HepG2 (cell line): ENCODE measurements around the gene PPP1R13B. TPM values are rescaled to one million over a fixed set of nuclear protein-coding genes. Genes with fewer than 3 reads are reported as not detected.
A peak's percentile ranks its signal among the peaks of the same experiment; 100 is the strongest.

Experiments used
- ATAC-seq: fragments of 200-7000 bp; cut with Tn5 transposase; 3 replicates; pipeline ENCODE4 v1.9.1; 2020; ENCODE audit warnings: mild to moderate bottlenecking, moderate library complexity
- BruUV-seq: library from RNA; stranded (reverse); fragments of 400-500 nt; replicated peaks from 2 replicates; lab custom pipeline; 2021; lab: Mats Ljungman, UMichigan
- CTCF ChIA-PET: fragments of 300-600 bp; formaldehyde crosslinking; extraction: SDS; loops from one replicate; lab custom pipeline; 2021; ENCODE audit warnings: low total read pairs, inconsistent platforms, low intra/inter-chr PET ratio; lab: Yijun Ruan, JAX
- POLR2A ChIA-PET: fragments of 350-600 bp; sonication (Branson Sonifier 250); formaldehyde crosslinking; loops from one replicate; lab custom pipeline; 2020; ENCODE audit warnings: antibody characterized with exemption, inconsistent platforms; lab: Yijun Ruan, JAX
- DNase-seq: peaks from one replicate; pipeline ENCODE4 v3.0.0-alpha.2; 2015; ENCODE audit warnings: low spot score
- FAIRE-seq: peaks from 3 replicates; lab custom pipeline; 2011; peaks lifted over from hg19 to GRCh38; lab: Jason Lieb, UNC
- H2AFZ ChIP-seq: one replicate; pipeline ENCODE4 v1.6.1; 2011; ENCODE audit warnings: low read length, inconsistent platforms
- H3K27ac ChIP-seq: fragments of 300-600 bp; 3 replicates; pipeline ENCODE4 v1.8.0; 2011; ENCODE audit warnings: mixed run types, mild to moderate bottlenecking, mixed read lengths, low read length, inconsistent platforms; ENCODE audit not compliant: insufficient read depth; ENCODE audit errors: extremely low read length
- H3K27me3 ChIP-seq, 2 experiments: fragments of 200-600 bp in 1 of 2; 2 replicates in 1 of 2; 3 replicates in 1 of 2; pipeline versions ENCODE4 v1.6.0 to v1.8.0; 2011; ENCODE audit warnings: low read length in 2 of 2, mild to moderate bottlenecking in 2 of 2, moderate library complexity in 2 of 2, inconsistent platforms in 1 of 2; ENCODE audit not compliant: insufficient read depth in 2 of 2, control insufficient read depth in 1 of 2
- H3K36me3 ChIP-seq, 2 experiments: fragments of 200-600 bp in 1 of 2; replicated peaks in 1 of 2; 2 replicates in 1 of 2; 3 replicates in 1 of 2; pipeline versions ENCODE4 v1.5.1 to v1.8.0; 2011; ENCODE audit warnings: low read length in 2 of 2, inconsistent platforms in 1 of 2; ENCODE audit not compliant: insufficient read depth in 2 of 2, control insufficient read depth in 1 of 2
- H3K4me1 ChIP-seq: 2 replicates; pipeline ENCODE4 v1.5.1; 2012; ENCODE audit warnings: low read length, inconsistent platforms; ENCODE audit not compliant: insufficient read depth
- H3K4me2 ChIP-seq: 2 replicates; pipeline ENCODE4 v1.6.0; 2011; ENCODE audit warnings: low read depth, low read length, inconsistent platforms
- H3K4me3 ChIP-seq, 3 experiments: fragments of 200-600 bp in 1 of 3; sonication (generic), shearing (Covaris generic) in 1 of 3; replicated peaks in 1 of 3; 2 replicates each; pipeline ENCODE4 v1.5.1; 2011 to 2016; ENCODE audit warnings: low read length in 3 of 3, inconsistent platforms in 2 of 3, low read depth in 2 of 3, mild to moderate bottlenecking in 2 of 3, control low read depth in 1 of 3, mixed read lengths in 1 of 3; ENCODE audit not compliant: insufficient read depth in 1 of 3
- H3K79me2 ChIP-seq: one replicate; pipeline ENCODE4 v1.6.1; 2011; ENCODE audit warnings: low read length, inconsistent platforms; ENCODE audit not compliant: insufficient read depth
- H3K9ac ChIP-seq: 2 replicates; pipeline ENCODE4 v1.6.0; 2011; ENCODE audit warnings: mild to moderate bottlenecking, low read depth, low read length, inconsistent platforms; ENCODE audit not compliant: insufficient read depth
- H3K9me3 ChIP-seq: 2 replicates; pipeline ENCODE4 v1.5.1; 2012; ENCODE audit warnings: mild to moderate bottlenecking, low read length
- H4K20me1 ChIP-seq: 2 replicates; pipeline ENCODE4 v1.6.0; 2011; ENCODE audit warnings: inconsistent platforms, mild to moderate bottlenecking, low read length, moderate library complexity; ENCODE audit not compliant: insufficient read depth
- ARHGAP35 ChIP-seq: sonication (generic); formaldehyde crosslinking; IDR thresholded peaks from 2 replicates; pipeline ENCODE4 v1.9.0; 2022; ENCODE audit warnings: mild to moderate bottlenecking, inconsistent platforms, moderate library complexity, missing genetic modification reagents, borderline replicate concordance
- EED ChIP-seq: sonication (generic); formaldehyde crosslinking; IDR thresholded peaks from 2 replicates; pipeline ENCODE4 v1.5.0; 2020; ENCODE audit warnings: mild to moderate bottlenecking, missing genetic modification reagents
- HDAC1 ChIP-seq: sonication (generic); formaldehyde crosslinking; IDR thresholded peaks from 2 replicates; pipeline ENCODE4 v1.5.1; 2020; ENCODE audit warnings: mild to moderate bottlenecking, missing genetic modification reagents
- HNRNPL ChIP-seq: fragments of 200-400 bp; formaldehyde crosslinking; IDR thresholded peaks from 2 replicates; pipeline ENCODE4 v1.6.1; 2017; ENCODE audit warnings: mild to moderate bottlenecking, low read depth, low read length
- NR2F6 ChIP-seq, 2 experiments: IDR thresholded peaks; 2 replicates each; pipeline ENCODE4 v1.6.1; 2016; ENCODE audit warnings: antibody characterized with exemption in 1 of 2, mild to moderate bottlenecking in 1 of 2
- NRL ChIP-seq: sonication (generic); formaldehyde crosslinking; IDR thresholded peaks from 2 replicates; pipeline ENCODE4 v1.5.0; 2020; ENCODE audit warnings: missing genetic modification reagents, mild to moderate bottlenecking, moderate library complexity, borderline replicate concordance
- PHB2 ChIP-seq: fragments of 450-650 bp; IDR thresholded peaks from 2 replicates; pipeline ENCODE4 v1.6.1; 2018; ENCODE audit not compliant: partially characterized antibody
- SAFB2 ChIP-seq: sonication (generic); formaldehyde crosslinking; IDR thresholded peaks from 2 replicates; pipeline ENCODE4 v1.5.1; 2020; ENCODE audit warnings: missing genetic modification reagents, low read depth, mild to moderate bottlenecking, borderline replicate concordance
- ZNF253 ChIP-seq: sonication (generic); formaldehyde crosslinking; IDR thresholded peaks from 2 replicates; pipeline ENCODE4 v1.8.0; 2022; ENCODE audit warnings: mild to moderate bottlenecking, missing genetic modification reagents, borderline replicate concordance
- ZNF274 ChIP-seq: sonication (generic); formaldehyde crosslinking; IDR thresholded peaks from 2 replicates; pipeline ENCODE4 v1.5.1; 2020; ENCODE audit warnings: mild to moderate bottlenecking, missing genetic modification reagents
- ZNF33A ChIP-seq: sonication (generic); formaldehyde crosslinking; IDR thresholded peaks from 2 replicates; pipeline ENCODE4 v1.5.1; 2020; ENCODE audit warnings: missing genetic modification reagents, mild to moderate bottlenecking, moderate library complexity, borderline replicate concordance
- ZNF75D ChIP-seq: sonication (generic); formaldehyde crosslinking; IDR thresholded peaks from 2 replicates; pipeline ENCODE4 v1.8.1; 2023; ENCODE audit warnings: missing genetic modification reagents, mild to moderate bottlenecking, borderline replicate concordance
- ZNF768 ChIP-seq: sonication (generic); formaldehyde crosslinking; IDR thresholded peaks from 2 replicates; pipeline ENCODE4 v1.4.0; 2020; ENCODE audit warnings: missing genetic modification reagents
- ZNF878 ChIP-seq: sonication (generic); formaldehyde crosslinking; IDR thresholded peaks from 2 replicates; pipeline ENCODE4 v1.8.1; 2023; ENCODE audit warnings: mild to moderate bottlenecking, missing genetic modification reagents, moderate library complexity
- WGBS: methylation state at CpG from one replicate; pipeline ENCODE4 v1.1.6; 2017; ENCODE audit warnings: low lambda C conversion rate; 5-methylcytosine and 5-hydroxymethylcytosine counted together
- in situ Hi-C: cut with HindIII; loops from 2 replicates; pipeline ENCODE4 v1.10.0; 2017; ENCODE audit warnings: low pct_unique_long_range_greater_than_20kb; ENCODE audit not compliant: extremely low pct_ligation_motif_present
- intact Hi-C: fragments of 100-400 bp; cut with micrococcal nuclease; formaldehyde crosslinking; loops from one replicate; pipeline ENCODE4 v1.10.0; 2022; ENCODE audit not compliant: unreplicated experiment
- polyA plus RNA-seq, 8 experiments: library from polyadenylated mRNA; depleted of rRNA in 3 of 8; stranded (reverse) in 7 of 8; unstranded in 1 of 8; fragments of >200 nt; fragmentation: Illumina TruSeq in 4 of 8; extraction: Trizol in 4 of 8; gene quantifications; 2 replicates each; pipeline versions ENCODE4 v1.2.1 to v1.2.3, GENCODE V29; 2011 to 2016; ENCODE audit warnings: low read depth in 4 of 8, missing spikeins in 1 of 8, mixed read lengths in 1 of 8; ENCODE audit not compliant: insufficient read depth in 1 of 8
- total RNA-seq, 5 experiments: library from RNA; depleted of rRNA; stranded (reverse); fragments of >200 nt; fragmentation: Illumina TruSeq; extraction: Trizol; gene quantifications; 2 replicates each; pipeline ENCODE4 v1.2.3, GENCODE V29; 2016; ENCODE audit warnings: low read depth in 1 of 5
- TF ChIP-seq, protein P1 (sequence below): sonication (generic); formaldehyde crosslinking; conservative IDR thresholded peaks from 2 replicates; pipeline ENCODE4 v1.8.1; 2023; ENCODE audit warnings: missing genetic modification reagents

The PPP1R13B gene
- total and polyA plus RNA-seq, 2 of the 13 experiments (the other 11 are each of a cell fraction or from before 2014, with no cell fraction given) = 4.6 to 9.4 TPM

DNA sequence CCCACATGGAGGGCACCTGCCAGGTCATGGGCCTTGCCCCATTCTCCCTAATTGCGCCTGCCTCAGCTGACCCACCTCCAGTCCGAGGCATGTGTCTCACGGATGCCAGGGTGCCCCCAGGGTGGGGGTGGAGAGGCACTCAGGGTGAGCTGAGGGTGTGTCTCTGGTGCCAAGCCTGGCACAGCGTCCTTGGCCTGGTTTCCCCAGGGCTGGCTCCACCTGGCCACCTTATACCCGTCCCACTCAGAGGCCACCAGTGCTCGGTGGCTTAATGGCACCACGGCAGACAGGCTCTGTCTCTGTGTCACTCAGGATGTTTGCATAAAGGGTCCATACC lies 47.3 kb upstream of the PPP1R13B start:
- BruUV-seq = no TSS peak
- no peak overlapping the region for H3K9ac ChIP-seq
- TF ChIP-seq HDAC1 (CRISPR knock-in tag) (0 out of 2 replicates have a peak, but pooled peaks have one; percentile 1), ZNF878 (CRISPR knock-in tag) (no peak), NRL (peak; percentile 44; the same call in 1 of the 2 replicates), NR2F6 (IDR thresholded peaks at IDR 0.05) (peak; percentile 0; the same call in 1 of the 2 replicates), NR2F6 (CRISPR knock-in tag; IDR thresholded peaks at IDR 0.05) (no peak), HNRNPL (peak; percentile 80; the same call in 1 of the 2 replicates)
- TF ChIP-seq, all 625 proteins: peak for 4
- H3K36me3 ChIP-seq = no peaks in the 10 kb centered on the region
- POLR2A ChIA-PET = interaction anchor here (7.3 kb wide), 1 partner anchor 15 kb away, joined by 195 read pairs; no protein-coding TSS in a partner anchor
- no CpG with 5 or more reads among the region's 7 CpGs for WGBS
- H2AFZ ChIP-seq = no peak overlapping the region
- CTCF ChIA-PET = no interaction called here
- H3K9me3 ChIP-seq = no peaks in the 10 kb centered on the region
- H3K4me3 ChIP-seq = no peak overlapping the region
- FAIRE-seq (no peak), DNase-seq (no peak), ATAC-seq (no peak)
- H3K27ac ChIP-seq = no peak overlapping the region
- no peaks in the 10 kb centered on the region for H4K20me1 ChIP-seq
- peaks cover 92% of the 10 kb centered on the region for H3K4me1 ChIP-seq
- intact Hi-C loops (no loop called here), in situ Hi-C loops (no loop called here)
- no peaks in the 10 kb centered on the region for H3K79me2 ChIP-seq
- H3K27me3 ChIP-seq = no peaks in the 10 kb centered on the region
- no peak overlapping the region for H3K4me2 ChIP-seq

DNA sequence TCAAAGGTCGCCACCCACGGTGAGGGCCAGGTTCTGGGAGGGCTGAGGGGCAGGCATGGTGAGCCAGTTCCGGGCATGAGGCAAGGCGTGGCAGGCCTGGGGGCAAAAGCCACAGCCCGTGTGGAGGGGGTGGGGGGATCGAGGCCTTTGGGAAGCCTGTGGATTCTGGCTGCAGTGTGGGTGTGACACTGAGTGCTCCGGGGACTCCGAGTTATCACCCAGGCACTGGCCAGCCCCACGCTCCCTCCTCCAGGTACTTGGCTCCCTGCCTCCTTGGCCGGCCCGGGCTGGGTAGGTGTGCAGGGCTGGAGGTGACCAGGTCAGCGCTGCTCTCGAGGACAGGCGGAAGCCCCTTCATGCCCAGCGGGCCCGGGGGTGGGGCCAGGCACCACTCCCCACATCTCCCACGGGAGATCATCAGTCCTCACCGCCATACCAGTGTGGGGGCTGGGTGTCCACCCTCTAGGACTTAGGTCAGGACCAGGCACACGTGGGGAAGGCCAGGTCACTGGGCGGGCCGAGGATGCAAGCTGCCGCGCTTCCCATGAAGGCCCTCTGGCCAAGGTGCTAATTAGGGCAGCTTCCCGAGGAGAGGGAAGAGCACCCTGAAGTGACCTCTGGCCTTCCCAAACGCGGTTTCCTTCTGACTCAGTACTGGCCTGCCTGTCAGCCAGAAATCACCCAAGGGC lies 46.8 kb upstream of the PPP1R13B start:
- 73% methylated on average over 12 of the region's 26 CpGs for WGBS
- ATAC-seq (no peak), FAIRE-seq (no peak), DNase-seq (no peak)
- Histone ChIP-seq H3K27ac (no peak overlapping the region), H3K27me3 (no peaks in the 10 kb centered on the region), H3K36me3 (no peaks in the 10 kb centered on the region), H2AFZ (no peak overlapping the region), H3K79me2 (no peaks in the 10 kb centered on the region), H3K4me2 (no peak overlapping the region), H3K4me1 (peaks cover 95% of the 10 kb centered on the region), H4K20me1 (no peaks in the 10 kb centered on the region), H3K9ac (no peak overlapping the region), H3K9me3 (no peaks in the 10 kb centered on the region), H3K4me3 (no peak overlapping the region)
- ChIA-PET CTCF (no interaction called here), POLR2A (interaction anchor here (7.3 kb wide), 1 partner anchor 14 kb away, joined by 195 read pairs; no protein-coding TSS in a partner anchor)
- intact Hi-C loops (no loop called here), in situ Hi-C loops (no loop called here)
- BruUV-seq = no TSS peak
- TF ChIP-seq PHB2 = no peak
- no peak for TF ChIP-seq ZNF768
- no peak for TF ChIP-seq ARHGAP35
- TF ChIP-seq SAFB2 (CRISPR knock-in tag) = no peak
- TF ChIP-seq ZNF253 (CRISPR knock-in tag) = no peak
- no peak for TF ChIP-seq ZNF33A (CRISPR knock-in tag)
- 0 out of 2 replicates have a peak, but pooled peaks have one; percentile 27 for TF ChIP-seq EED (CRISPR knock-in tag)
- TF ChIP-seq, protein P1, sequence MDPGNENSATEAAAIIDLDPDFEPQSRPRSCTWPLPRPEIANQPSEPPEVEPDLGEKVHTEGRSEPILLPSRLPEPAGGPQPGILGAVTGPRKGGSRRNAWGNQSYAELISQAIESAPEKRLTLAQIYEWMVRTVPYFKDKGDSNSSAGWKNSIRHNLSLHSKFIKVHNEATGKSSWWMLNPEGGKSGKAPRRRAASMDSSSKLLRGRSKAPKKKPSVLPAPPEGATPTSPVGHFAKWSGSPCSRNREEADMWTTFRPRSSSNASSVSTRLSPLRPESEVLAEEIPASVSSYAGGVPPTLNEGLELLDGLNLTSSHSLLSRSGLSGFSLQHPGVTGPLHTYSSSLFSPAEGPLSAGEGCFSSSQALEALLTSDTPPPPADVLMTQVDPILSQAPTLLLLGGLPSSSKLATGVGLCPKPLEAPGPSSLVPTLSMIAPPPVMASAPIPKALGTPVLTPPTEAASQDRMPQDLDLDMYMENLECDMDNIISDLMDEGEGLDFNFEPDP (CRISPR knock-in tag) = 0 out of 2 replicates have a peak, but pooled peaks have one; percentile 27
- TF ChIP-seq ZNF75D (CRISPR knock-in tag) = no peak
- no peak for TF ChIP-seq ZNF274 (CRISPR knock-in tag)
- peak; percentile 34; the same call in 1 of the 2 replicates for TF ChIP-seq NR2F6 (IDR thresholded peaks at IDR 0.05)
- TF ChIP-seq NR2F6 (CRISPR knock-in tag; IDR thresholded peaks at IDR 0.05) = no peak
